ENCODE measurements around the gene CCDC92.

- TF ChIP-seq POLR2AphosphoS5 (IDR thresholded peaks at IDR 0.05; ENCODE audit: low read depth, low read length) (no peak), TAF1 (IDR thresholded peaks at IDR 0.05; ENCODE audit: borderline replicate concordance, insufficient read depth, low read length) (no peak), SIN3A (IDR thresholded peaks at IDR 0.05; ENCODE audit: borderline replicate concordance, insufficient read depth, low read length) (no peak), REST (IDR thresholded peaks at IDR 0.05; ENCODE audit: insufficient read depth in 1 of 2, low read depth in 2 of 2, low read length in 2 of 2) (no peak), FOXP2 (optimal IDR thresholded peaks at IDR 0.05; ENCODE audit: borderline replicate concordance, extremely low read depth, extremely low read length, insufficient read depth) (no peak)
These were observed 29.5 kb upstream of the CCDC92 start for GRCh38 chr12:124002021-124002644.

Data from PFSK-1 (cell line).